WTC11 (cell line): Measurements from ENCODE around the gene LARGE1. TPM values are rescaled to one million over a fixed set of nuclear protein-coding genes. Genes with fewer than 3 reads are reported as not detected.

ENCODE experiments used
- ATAC-seq: fragments of 200-7000 bp; cut with Tn5 transposase; 2 replicates; pipeline ENCODE4 v1.10.0; 2021; ENCODE audit warnings: mild to moderate bottlenecking, moderate library complexity
- CTCF ChIA-PET: fragments of 300-600 bp; sonication (Branson Sonifier 250); formaldehyde crosslinking; loops from one replicate; lab custom pipeline; 2021; ENCODE audit warnings: antibody characterized with exemption; lab: Charles Lee
- POLR2A ChIA-PET: fragments of 350-600 bp; sonication (Branson Sonifier 250); formaldehyde crosslinking; loops from one replicate; lab custom pipeline; 2021; ENCODE audit warnings: antibody characterized with exemption; lab: Charles Lee
- DNase-seq: peaks from one replicate; pipeline ENCODE4 v3.0.0; 2021; ENCODE audit warnings: low spot score
- H3K27ac Mint-ChIP-seq: 2 replicates; pipeline ENCODE4 v1.8.0; 2021; ENCODE audit warnings: mixed read lengths
- H3K27me3 Mint-ChIP-seq: 2 replicates; pipeline ENCODE4 v1.8.0; 2021; ENCODE audit warnings: low read depth, mild to moderate bottlenecking, moderate library complexity, mixed read lengths
- H3K36me3 Mint-ChIP-seq: 2 replicates; pipeline ENCODE4 v1.8.0; 2021; ENCODE audit warnings: mixed read lengths
- H3K4me1 Mint-ChIP-seq: 2 replicates; pipeline ENCODE4 v1.8.0; 2022; ENCODE audit warnings: mixed read lengths
- H3K4me3 Mint-ChIP-seq: 2 replicates; pipeline ENCODE4 v1.8.0; 2021; ENCODE audit warnings: mild to moderate bottlenecking, moderate library complexity, mixed read lengths
- H3K9me3 Mint-ChIP-seq: 2 replicates; pipeline ENCODE4 v1.8.0; 2021; ENCODE audit warnings: mixed read lengths
- CREB1 ChIP-seq: sonication (generic); formaldehyde crosslinking; IDR thresholded peaks from 2 replicates; pipeline ENCODE4 v1.8.0; 2023; ENCODE audit warnings: mild to moderate bottlenecking, missing genetic modification reagents
- CREM ChIP-seq: sonication (generic); formaldehyde crosslinking; IDR thresholded peaks from 2 replicates; pipeline ENCODE4 v1.8.1; 2022; ENCODE audit warnings: mild to moderate bottlenecking, missing genetic modification reagents, moderate library complexity
- ESRRA ChIP-seq: sonication (generic); formaldehyde crosslinking; IDR thresholded peaks from 2 replicates; pipeline ENCODE4 v1.8.1; 2022; ENCODE audit warnings: mild to moderate bottlenecking, missing genetic modification reagents, borderline replicate concordance
- FOXK1 ChIP-seq: sonication (generic); formaldehyde crosslinking; IDR thresholded peaks from 2 replicates; pipeline ENCODE4 v1.8.0; 2022; ENCODE audit warnings: mild to moderate bottlenecking, moderate library complexity, missing genetic modification reagents
- IRF2 ChIP-seq: sonication (generic); formaldehyde crosslinking; IDR thresholded peaks from 2 replicates; pipeline ENCODE4 v1.8.0; 2022; ENCODE audit warnings: low read depth, missing genetic modification reagents, borderline replicate concordance
- JUN ChIP-seq: sonication (generic); formaldehyde crosslinking; IDR thresholded peaks from 2 replicates; pipeline ENCODE4 v1.8.0; 2023; ENCODE audit warnings: mild to moderate bottlenecking, missing genetic modification reagents
- NFE2L1 ChIP-seq: sonication (generic); formaldehyde crosslinking; IDR thresholded peaks from 2 replicates; pipeline ENCODE4 v1.8.1; 2023; ENCODE audit warnings: missing genetic modification reagents
- RELA ChIP-seq: sonication (generic); formaldehyde crosslinking; IDR thresholded peaks from 2 replicates; pipeline ENCODE4 v1.8.1; 2022; ENCODE audit warnings: missing genetic modification reagents, mild to moderate bottlenecking, borderline replicate concordance
- TEAD1 ChIP-seq: sonication (generic); formaldehyde crosslinking; IDR thresholded peaks from 2 replicates; pipeline ENCODE4 v1.8.0; 2022; ENCODE audit warnings: mild to moderate bottlenecking, missing genetic modification reagents
- ZNF671 ChIP-seq: fragments of 250-450 bp; sonication (Bioruptor Pico); IDR thresholded peaks from 2 replicates; pipeline ENCODE4 v1.8.0; 2021; ENCODE audit warnings: mild to moderate bottlenecking
- ZSCAN18 ChIP-seq: fragments of 250-450 bp; sonication (Bioruptor Pico); IDR thresholded peaks from 2 replicates; pipeline ENCODE4 v2.1.2; 2022; ENCODE audit warnings: mild to moderate bottlenecking, moderate library complexity
- total RNA-seq: library from RNA; stranded (reverse); gene quantifications from 3 replicates; pipeline ENCODE4 v1.2.3, GENCODE V29; 2021
- TF ChIP-seq, protein P1 (sequence below): sonication (generic); formaldehyde crosslinking; IDR thresholded peaks from 2 replicates; pipeline ENCODE4 v1.8.0; 2023; ENCODE audit warnings: missing genetic modification reagents, mild to moderate bottlenecking, borderline replicate concordance
- TF ChIP-seq, protein P2 (sequence below): sonication (generic); formaldehyde crosslinking; IDR thresholded peaks from 2 replicates; pipeline ENCODE4 v1.8.1; 2023; ENCODE audit warnings: mild to moderate bottlenecking, missing genetic modification reagents, borderline replicate concordance
- TF ChIP-seq, protein P3 (sequence below): sonication (generic); formaldehyde crosslinking; conservative IDR thresholded peaks from 2 replicates; pipeline ENCODE4 v1.8.1; 2023; ENCODE audit warnings: mild to moderate bottlenecking, low read depth, missing genetic modification reagents, moderate library complexity
- TF ChIP-seq, protein P4 (sequence below): fragments of 250-450 bp; sonication (Bioruptor Pico); conservative IDR thresholded peaks from 2 replicates; pipeline ENCODE4 v1.9.0; 2021; ENCODE audit warnings: mild to moderate bottlenecking
- TF ChIP-seq, protein P5 (sequence below): sonication (generic); formaldehyde crosslinking; IDR thresholded peaks from 2 replicates; pipeline ENCODE4 v1.8.0; 2023; ENCODE audit warnings: mild to moderate bottlenecking, missing genetic modification reagents

Gene LARGE1
- total RNA-seq, 1 experiment from 2014 or later, result 72.6 TPM

DNA sequence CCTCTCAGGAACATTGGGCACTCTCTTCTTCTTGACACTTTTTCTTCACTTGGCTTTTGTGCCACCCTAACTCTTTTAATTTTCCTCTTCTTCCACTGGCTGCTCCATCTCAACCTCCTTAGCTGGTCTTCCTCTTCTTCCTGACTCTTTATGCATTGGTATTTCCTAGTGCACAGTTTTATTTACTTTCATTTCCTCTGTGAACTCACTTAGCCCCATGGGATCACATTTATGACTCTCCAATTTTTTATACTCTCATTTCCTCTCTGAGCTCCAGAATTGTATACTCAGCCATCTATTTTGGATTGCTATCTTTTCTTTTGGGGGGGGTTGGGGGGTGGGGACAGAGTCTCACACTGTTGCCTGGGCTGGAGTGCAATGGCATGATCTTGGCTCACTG, 38.5 kb upstream of the LARGE1 start (continued):
- TF ChIP-seq, protein P1, sequence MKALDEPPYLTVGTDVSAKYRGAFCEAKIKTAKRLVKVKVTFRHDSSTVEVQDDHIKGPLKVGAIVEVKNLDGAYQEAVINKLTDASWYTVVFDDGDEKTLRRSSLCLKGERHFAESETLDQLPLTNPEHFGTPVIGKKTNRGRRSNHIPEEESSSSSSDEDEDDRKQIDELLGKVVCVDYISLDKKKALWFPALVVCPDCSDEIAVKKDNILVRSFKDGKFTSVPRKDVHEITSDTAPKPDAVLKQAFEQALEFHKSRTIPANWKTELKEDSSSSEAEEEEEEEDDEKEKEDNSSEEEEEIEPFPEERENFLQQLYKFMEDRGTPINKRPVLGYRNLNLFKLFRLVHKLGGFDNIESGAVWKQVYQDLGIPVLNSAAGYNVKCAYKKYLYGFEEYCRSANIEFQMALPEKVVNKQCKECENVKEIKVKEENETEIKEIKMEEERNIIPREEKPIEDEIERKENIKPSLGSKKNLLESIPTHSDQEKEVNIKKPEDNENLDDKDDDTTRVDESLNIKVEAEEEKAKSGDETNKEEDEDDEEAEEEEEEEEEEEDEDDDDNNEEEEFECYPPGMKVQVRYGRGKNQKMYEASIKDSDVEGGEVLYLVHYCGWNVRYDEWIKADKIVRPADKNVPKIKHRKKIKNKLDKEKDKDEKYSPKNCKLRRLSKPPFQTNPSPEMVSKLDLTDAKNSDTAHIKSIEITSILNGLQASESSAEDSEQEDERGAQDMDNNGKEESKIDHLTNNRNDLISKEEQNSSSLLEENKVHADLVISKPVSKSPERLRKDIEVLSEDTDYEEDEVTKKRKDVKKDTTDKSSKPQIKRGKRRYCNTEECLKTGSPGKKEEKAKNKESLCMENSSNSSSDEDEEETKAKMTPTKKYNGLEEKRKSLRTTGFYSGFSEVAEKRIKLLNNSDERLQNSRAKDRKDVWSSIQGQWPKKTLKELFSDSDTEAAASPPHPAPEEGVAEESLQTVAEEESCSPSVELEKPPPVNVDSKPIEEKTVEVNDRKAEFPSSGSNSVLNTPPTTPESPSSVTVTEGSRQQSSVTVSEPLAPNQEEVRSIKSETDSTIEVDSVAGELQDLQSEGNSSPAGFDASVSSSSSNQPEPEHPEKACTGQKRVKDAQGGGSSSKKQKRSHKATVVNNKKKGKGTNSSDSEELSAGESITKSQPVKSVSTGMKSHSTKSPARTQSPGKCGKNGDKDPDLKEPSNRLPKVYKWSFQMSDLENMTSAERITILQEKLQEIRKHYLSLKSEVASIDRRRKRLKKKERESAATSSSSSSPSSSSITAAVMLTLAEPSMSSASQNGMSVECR (CRISPR knock-in tag), result no peak
- TF ChIP-seq, protein P2, sequence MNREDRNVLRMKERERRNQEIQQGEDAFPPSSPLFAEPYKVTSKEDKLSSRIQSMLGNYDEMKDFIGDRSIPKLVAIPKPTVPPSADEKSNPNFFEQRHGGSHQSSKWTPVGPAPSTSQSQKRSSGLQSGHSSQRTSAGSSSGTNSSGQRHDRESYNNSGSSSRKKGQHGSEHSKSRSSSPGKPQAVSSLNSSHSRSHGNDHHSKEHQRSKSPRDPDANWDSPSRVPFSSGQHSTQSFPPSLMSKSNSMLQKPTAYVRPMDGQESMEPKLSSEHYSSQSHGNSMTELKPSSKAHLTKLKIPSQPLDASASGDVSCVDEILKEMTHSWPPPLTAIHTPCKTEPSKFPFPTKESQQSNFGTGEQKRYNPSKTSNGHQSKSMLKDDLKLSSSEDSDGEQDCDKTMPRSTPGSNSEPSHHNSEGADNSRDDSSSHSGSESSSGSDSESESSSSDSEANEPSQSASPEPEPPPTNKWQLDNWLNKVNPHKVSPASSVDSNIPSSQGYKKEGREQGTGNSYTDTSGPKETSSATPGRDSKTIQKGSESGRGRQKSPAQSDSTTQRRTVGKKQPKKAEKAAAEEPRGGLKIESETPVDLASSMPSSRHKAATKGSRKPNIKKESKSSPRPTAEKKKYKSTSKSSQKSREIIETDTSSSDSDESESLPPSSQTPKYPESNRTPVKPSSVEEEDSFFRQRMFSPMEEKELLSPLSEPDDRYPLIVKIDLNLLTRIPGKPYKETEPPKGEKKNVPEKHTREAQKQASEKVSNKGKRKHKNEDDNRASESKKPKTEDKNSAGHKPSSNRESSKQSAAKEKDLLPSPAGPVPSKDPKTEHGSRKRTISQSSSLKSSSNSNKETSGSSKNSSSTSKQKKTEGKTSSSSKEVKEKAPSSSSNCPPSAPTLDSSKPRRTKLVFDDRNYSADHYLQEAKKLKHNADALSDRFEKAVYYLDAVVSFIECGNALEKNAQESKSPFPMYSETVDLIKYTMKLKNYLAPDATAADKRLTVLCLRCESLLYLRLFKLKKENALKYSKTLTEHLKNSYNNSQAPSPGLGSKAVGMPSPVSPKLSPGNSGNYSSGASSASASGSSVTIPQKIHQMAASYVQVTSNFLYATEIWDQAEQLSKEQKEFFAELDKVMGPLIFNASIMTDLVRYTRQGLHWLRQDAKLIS (CRISPR knock-in tag), result no peak

- ATAC-seq (no peak), DNase-seq (no peak)
- H3K4me1 Mint-ChIP-seq, result no peaks in the 10 kb centered on the region
- ChIA-PET CTCF (interaction anchor here (0.6 to 0.9 kb wide), 2 partner anchors 149 to 894 kb away, joined by 3 to 4 read pairs; no protein-coding TSS in a partner anchor), POLR2A (no interaction called here)
- H3K27ac Mint-ChIP-seq, result no peak overlapping the region
- H3K9me3 Mint-ChIP-seq, result peaks cover 3% of the 10 kb centered on the region
- H3K27me3 Mint-ChIP-seq, result peaks cover 3% of the 10 kb centered on the region; the same call in 1 of the 2 replicates
- H3K36me3 Mint-ChIP-seq, result no peaks in the 10 kb centered on the region
- H3K4me3 Mint-ChIP-seq, result no peak overlapping the region
- TF ChIP-seq RELA (CRISPR knock-in tag) (no peak), ZNF671 (CRISPR knock-in tag) (no peak), ZSCAN18 (CRISPR knock-in tag) (no peak), NFE2L1 (no peak), TEAD1 (CRISPR knock-in tag) (no peak), CREM (CRISPR knock-in tag) (no peak), IRF2 (CRISPR knock-in tag) (no peak), JUN (CRISPR knock-in tag) (no peak), FOXK1 (CRISPR knock-in tag) (no peak), CREB1 (CRISPR knock-in tag) (no peak), ESRRA (no peak)
- TF ChIP-seq, protein P3, sequence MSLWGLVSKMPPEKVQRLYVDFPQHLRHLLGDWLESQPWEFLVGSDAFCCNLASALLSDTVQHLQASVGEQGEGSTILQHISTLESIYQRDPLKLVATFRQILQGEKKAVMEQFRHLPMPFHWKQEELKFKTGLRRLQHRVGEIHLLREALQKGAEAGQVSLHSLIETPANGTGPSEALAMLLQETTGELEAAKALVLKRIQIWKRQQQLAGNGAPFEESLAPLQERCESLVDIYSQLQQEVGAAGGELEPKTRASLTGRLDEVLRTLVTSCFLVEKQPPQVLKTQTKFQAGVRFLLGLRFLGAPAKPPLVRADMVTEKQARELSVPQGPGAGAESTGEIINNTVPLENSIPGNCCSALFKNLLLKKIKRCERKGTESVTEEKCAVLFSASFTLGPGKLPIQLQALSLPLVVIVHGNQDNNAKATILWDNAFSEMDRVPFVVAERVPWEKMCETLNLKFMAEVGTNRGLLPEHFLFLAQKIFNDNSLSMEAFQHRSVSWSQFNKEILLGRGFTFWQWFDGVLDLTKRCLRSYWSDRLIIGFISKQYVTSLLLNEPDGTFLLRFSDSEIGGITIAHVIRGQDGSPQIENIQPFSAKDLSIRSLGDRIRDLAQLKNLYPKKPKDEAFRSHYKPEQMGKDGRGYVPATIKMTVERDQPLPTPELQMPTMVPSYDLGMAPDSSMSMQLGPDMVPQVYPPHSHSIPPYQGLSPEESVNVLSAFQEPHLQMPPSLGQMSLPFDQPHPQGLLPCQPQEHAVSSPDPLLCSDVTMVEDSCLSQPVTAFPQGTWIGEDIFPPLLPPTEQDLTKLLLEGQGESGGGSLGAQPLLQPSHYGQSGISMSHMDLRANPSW (CRISPR knock-in tag), result no peak
- TF ChIP-seq, protein P4, sequence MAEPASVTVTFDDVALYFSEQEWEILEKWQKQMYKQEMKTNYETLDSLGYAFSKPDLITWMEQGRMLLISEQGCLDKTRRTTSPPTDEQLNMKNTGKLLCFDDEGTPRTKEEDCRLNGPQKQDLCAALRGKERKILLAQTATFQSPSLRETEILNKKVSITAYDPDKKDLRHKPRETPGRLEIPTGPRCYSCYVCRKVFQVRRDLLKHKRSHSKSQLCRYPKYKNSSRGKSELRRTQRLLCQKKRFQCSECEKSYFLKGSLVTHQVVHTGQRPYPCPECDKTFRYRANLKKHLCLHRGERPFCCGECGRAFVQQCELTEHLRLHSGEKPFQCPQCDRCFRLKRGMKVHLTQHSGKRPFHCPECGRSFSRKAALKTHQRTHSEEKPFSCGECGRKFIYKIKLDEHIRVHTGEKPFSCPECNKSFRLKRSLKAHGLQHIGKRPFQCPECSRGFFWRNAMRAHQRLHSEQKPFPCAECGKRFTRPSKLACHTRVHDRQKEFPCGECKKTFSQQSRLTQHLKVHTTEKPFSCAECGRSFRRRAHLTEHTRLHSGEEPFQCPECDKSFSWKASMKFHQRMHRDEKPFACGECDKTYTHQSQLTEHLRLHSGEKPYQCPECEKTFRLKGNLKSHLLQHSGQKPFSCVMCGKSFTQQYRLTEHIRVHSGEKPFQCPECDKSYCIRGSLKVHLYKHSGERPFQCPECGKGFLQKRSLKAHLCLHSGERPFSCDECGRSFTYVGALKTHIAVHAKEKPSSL, result no peak
- TF ChIP-seq, protein P5, sequence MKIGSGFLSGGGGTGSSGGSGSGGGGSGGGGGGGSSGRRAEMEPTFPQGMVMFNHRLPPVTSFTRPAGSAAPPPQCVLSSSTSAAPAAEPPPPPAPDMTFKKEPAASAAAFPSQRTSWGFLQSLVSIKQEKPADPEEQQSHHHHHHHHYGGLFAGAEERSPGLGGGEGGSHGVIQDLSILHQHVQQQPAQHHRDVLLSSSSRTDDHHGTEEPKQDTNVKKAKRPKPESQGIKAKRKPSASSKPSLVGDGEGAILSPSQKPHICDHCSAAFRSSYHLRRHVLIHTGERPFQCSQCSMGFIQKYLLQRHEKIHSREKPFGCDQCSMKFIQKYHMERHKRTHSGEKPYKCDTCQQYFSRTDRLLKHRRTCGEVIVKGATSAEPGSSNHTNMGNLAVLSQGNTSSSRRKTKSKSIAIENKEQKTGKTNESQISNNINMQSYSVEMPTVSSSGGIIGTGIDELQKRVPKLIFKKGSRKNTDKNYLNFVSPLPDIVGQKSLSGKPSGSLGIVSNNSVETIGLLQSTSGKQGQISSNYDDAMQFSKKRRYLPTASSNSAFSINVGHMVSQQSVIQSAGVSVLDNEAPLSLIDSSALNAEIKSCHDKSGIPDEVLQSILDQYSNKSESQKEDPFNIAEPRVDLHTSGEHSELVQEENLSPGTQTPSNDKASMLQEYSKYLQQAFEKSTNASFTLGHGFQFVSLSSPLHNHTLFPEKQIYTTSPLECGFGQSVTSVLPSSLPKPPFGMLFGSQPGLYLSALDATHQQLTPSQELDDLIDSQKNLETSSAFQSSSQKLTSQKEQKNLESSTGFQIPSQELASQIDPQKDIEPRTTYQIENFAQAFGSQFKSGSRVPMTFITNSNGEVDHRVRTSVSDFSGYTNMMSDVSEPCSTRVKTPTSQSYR (CRISPR knock-in tag), result no peak
These were observed 36.8 kb upstream of the LARGE1 start for GRCh38 chr22:33957086-33957485.
